T follicular helper cell (primary cell): ENCODE data around the gene SNTG2.
"Not testable (repeated sequence)": the region's sequence is repeated elsewhere in the genome, so short reads cannot be mapped to it uniquely, and the experiment has no call there.

Experiments used
- DNase-seq: peaks from one replicate; pipeline ENCODE4 v3.0.0-alpha.2; 2020; ENCODE audit warnings: low read depth
- total RNA-seq, 2 experiments: gene quantifications; one replicate each; lab custom pipeline; 2026; lab: John Stamatoyannopoulos, UW

The SNTG2 gene
- total RNA-seq: 0.24 to 0.56 reads per million in 2 experiments

DNA sequence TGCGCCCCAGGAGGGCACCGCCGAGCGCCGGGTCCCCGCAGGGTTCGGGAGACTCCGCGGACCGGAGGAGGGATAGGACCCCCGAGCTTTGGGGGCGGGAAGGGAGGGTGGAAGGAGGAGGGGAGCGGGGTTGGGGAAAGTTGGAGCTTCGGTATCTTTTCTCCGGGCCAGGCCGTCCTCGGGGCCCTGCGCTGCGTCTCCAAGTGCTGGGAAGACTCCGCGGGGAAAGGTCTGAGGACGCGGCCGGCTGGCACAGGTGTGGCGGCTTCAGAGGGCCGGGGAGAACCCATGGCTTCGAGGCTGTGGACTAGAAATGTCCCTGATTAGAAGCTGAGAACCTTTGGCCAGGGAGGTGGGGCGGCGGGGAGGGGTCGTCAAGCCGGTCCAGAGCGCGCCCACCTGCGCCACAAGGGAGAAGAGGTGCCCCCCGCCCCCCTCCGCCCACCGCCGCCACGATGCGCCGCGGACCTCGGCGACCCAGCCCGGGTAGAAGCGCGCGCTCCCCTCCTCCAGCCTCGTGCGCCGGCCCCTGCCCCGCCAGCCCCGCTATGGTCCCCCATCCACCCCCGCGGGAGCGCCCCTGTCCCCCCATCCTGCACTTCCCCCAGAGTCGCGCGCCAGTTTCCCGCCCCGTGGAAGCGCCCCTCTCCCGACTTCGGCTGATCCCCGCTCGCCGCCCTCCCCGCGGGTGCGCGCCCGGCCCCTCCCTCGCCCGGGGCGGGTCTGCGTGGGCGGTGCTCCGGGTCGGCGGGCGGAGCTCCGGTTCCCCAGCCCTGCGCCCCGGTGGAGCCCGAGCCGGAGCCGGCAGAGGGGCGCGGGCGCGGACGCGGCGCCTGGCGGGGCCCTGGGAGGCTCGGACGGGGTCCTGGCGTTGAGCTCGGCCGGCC is at the start of gene SNTG2:
Gene SNTG2 (plus strand): TSS at position 770 of the 887 bp plus-strand sequence. CDS start 148 bp downstream, outside the sequence.
- DNase-seq: peak; percentile 15

DNA sequence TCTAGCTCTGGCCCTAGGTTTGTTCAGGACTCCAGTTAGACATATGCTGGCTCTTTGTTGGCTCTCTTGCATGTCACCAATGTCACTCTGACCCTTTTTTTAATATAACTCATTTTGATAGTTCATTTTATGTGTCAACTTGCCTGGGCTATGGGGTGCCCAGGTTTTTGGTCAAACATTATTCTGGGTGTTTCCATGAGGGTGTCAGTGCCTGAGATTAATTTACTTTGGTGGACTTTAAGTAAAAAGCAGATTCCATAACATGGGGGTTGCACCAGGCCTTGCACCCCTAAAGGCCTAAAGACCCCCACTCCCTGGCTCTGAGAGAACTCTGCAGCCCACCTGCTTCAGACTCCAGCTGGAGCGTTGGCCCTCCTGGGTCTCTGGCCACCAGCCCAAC is 48.1 kb upstream of the SNTG2 start:
- DNase-seq: no peak

DNA sequence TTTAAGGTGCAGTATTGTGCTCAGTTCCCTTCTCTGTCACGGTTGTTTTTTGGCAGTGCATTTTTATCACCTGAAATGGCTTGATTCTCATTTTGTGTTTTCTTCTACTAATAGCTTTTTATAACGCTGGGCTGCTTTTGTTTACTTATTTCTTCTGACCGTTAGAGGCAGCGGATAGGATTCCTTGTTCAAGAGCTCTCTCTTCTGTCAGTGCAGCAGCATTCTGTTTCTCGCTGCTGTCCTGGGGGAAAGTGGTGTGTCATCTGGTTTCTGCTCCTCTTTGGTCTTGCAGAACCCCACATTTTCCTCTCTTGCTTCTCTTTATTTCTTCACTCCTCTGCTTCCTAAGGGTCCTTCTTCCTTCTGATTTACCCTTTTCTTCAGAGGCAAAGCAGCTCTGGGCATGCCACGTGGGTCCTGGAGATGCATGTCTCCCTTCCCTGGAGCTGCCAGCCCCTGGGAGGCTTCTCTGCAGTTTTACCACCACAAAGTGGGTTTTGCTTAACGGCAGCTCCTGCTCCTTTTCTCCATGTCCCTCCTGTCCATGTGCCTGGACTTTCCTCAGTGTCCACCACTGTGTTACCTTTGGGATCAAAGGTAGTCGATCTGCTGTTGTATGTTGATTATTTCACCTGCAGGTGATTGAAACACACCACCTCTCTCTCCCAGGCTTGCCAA is 47.3 kb upstream of the SNTG2 start:
- no peak for DNase-seq

DNA sequence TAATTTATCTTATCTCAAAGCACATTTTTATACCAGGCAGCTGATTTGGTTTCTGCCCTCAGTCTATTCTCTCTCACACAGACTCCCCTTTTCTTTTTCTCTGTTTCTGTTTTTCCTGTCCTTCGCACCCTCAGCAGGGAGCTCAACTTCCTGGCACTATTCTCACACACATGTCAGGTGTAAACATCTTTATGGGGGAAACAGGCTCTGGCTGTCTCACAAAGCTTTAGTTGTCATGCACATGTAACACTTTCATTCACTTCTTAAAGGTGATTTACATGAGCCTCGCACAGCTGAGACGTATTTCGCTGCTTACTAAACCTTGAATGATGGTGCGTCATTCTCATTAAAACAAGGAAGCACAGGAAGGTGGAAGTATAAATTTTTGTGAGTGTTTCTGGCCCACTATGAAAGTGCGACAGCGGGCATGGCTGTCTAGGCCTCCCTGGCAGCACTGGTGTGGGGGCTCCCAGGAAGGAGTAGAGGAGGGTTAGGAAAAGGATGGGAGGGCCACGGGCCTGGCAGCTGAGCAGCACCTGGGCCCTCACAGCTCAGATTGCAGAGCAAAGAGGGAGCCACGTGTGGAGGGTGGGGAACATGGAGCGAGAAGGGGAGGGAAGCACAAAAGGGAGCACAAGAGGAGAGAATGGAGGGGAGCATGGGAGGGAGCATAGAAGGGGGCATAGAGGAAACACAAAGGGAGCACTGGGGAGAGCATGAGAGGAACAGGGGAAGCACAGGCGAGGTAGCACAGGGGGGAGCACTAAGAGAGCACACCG is 46.2 kb upstream of the SNTG2 start:
- no peak for DNase-seq

DNA sequence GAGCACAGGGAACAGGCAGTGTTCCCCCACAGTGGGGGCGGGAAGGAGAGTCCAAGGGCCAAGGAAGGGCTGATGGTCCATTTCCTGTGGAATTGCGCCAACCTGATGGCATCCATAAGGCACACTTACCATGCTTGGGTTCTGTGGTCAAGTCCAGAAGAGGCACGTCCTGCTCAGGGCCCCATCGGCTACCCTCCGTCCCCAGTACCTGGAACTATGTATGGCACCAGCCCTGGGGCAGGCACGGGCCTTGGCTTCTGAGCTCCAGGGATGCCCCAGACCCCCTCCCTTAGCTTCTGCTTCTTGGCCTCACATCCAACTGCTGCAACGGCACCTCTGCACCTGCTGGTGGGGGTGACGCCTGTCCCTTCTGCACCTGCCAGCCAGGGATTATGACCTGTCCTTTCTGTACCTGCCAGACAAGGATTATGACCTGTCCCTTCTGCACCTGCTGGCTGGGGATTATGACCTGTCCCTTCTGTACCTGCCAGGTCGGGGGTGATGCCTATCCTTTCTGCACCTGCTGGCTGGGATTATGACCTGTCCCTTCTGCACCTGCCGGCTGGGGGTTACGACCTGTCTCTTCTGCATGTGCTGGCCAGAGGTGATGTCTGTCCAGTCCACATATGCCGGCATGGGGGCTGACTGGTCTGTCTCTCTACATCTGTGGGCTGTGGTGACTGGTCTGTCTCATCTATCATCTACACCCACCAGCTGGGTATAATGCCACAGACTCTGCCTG is 45.4 kb upstream of the SNTG2 start:
- DNase-seq: no peak

DNA sequence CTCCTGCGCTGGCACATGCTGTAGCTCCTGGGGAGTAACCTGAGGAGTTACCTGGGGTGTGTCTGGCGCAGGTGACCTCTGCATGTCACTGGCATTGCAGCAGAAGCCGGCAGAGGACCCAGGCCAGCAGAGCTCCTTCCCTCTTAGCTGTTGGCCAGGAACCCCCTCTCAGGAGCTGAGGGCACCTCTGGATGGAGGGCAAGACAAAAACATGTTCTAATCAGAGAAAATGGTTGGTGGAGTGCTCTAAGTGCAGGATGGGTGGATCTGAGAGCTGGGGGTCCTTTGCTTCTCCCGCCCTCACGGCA is 44.9 kb upstream of the SNTG2 start:
- DNase-seq: no peak

DNA sequence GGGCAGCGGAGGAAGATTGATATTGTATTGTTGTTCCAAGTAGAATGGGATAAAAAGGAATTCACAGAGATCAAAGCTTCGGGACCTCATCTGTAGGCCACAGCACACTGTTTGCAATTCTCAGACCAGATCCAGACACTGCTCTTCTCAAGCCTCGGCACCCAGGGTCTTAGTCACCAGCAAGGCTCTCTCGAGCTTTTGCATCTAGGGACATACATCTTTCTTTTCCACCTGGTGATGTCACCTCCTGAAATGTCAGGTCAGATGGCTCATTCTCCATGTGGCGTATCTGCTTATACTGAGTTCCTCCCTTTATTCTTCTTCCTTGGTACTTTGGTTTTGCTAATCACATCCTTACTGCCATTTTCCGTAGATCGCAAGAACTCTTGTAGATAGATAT is 42.9 kb upstream of the SNTG2 start:
- DNase-seq: no peak

DNA sequence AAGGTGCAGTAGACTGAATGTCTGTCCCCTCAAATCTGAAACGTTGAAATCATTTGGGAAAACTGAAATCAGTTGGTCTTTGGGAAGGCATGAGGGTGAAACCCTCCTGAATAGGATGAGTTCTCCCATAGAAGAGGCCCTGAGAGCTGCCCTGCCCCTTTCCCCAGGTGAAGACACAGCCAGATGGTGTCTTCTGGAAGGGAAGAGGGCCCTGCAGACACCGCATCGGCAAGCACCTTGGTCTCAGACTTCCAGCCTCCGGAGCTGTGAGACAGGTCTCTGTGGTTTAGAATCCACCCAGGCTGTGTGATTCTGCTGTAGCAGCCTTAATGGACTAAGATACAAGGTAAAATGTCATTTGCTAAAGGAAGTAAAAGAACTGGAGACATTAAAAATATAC is 42.1 kb upstream of the SNTG2 start:
- DNase-seq: no peak

DNA sequence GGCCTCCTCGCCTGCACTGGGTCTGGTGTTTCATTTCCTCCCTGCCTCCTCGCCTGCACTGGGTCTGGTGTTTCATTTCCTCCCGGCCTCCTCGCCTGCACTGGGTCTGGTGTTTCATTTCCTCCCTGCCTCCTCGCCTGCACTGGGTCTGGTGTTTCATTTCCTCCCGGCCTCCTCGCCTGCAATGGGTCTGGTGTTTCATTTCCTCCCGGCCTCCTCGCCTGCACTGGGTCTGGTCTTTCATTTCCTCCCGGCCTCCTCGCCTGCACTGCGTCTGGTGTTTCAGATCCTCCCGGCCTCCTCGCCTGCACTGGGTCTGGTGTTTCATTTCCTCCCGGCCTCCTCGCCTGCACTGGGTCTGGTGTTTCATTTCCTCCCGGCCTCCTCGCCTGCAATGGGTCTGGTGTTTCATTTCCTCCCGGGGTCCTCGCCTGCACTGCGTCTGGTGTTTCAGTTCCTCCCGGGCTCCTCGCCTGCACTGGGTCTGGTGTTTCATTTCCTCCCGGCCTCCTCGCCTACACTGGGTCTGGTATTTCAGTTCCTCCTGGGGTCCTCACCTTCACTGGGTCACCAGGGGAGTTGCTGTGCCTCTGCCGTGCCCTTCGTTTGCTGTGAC is 40.8 kb upstream of the SNTG2 start:
- DNase-seq: not testable (repeated sequence)

DNA sequence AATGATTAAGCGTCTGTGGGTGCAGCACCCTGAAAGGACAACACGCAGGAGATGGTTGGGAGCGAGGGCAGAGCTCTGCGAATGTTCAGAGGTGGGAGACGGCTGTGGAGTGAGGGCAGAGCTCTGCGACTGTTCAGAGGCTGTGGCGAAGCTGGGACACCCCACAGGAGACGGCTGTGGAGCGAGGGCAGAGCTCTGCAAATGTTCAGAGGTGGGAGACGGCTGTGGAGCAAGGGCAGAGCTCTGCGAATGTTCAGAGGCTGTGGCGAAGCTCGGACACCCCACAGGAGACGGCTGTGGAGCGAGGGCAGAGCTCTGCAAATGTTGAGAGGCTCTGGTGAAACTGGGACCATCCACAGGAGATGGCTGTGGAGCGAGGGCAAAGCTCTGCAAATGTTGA is 40.0 kb upstream of the SNTG2 start:
- no peak for DNase-seq

DNA sequence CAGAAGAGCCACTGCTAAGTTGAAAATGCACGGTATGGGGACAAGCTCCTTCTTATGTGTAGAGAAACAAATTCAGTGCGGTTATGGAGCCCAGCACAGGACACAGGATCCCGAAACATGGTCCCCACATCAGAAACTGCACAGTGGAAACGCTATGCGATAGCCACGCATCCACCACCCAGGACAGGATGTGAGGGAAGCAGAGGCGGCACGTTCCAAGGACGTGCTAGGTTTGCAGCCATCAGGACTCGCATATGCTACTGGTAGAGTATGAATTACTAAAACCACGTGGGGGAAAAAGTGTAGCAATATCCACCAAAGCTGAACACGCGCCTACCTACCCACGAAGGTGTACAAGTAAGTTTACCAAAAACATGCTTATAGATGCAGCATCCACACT is 34.7 kb upstream of the SNTG2 start:
- DNase-seq: no peak

DNA sequence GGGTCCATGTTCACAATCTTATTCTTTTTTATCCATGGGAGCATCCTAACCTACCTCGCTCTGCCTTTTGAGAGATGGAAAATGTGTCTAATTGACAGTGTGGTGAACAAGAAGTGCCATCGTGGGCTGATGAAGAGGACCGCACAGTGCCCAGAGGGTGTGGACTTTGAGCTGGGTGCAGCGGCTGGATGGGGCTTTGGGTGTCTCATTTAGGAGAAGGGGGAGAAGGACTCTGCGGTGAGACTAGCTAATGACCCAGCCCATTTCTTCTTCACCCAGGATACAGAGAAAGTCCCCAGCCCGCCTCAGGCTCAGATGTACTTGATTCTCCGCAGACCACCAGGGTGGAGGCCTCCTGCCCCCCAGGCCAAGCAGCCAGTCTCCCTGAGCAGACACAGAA is 33.7 kb upstream of the SNTG2 start:
- no peak for DNase-seq

DNA sequence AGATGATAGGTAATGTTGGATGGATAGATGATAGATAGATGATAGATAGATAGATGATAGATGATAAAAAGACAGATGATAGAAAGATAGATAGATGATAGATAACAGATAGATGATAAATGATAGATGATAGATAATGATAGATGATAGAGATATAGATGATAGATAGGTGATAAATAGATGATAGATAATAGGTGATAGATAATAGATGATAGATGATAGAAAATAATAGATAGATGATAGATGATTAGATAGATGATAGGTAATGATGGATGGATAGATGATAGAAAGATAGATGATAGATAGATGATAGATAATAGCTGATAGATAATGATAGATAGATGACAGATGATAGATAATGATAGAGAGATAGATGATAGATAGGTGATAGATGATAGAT is 31.0 kb upstream of the SNTG2 start:
- no peak for DNase-seq

DNA sequence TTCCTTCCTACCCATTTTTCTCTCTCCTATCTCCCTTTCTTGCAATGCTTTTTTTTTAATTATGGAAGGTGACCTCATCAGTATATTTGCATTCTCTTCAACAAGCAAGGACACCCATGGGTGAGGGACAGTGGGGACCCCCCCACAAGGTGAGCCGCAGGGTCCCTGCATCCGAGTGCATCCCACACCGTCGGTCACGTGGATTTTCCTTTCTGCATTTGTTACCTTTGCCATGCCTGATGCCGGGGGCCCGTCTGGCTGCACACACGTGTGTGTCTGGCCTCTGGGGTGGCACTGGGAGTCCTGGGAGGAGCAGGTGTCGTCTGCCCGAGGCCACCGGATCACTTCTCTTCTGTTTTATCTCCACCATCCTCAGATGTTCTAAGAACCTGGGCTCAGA is 30.1 kb upstream of the SNTG2 start:
- DNase-seq: no peak

DNA sequence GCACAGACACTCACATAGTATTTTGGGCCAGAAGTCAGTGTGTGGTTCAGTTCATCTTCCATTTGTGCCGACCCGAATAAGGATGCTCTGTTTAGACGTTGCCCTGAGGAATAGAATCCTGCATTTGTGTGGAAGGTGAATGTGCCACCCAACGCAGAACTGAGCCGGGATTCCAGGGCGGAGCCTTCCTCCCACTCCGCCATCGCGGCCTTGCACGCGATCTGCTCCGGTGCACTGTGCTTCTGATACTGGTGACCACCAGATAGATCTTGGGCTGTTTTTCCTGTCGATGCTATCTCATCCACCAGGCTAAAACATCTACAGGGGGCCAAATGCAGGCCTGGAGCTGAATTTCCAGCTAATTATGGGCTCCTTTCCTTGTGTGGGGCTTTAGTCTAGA is 29.6 kb upstream of the SNTG2 start:
- no peak for DNase-seq

DNA sequence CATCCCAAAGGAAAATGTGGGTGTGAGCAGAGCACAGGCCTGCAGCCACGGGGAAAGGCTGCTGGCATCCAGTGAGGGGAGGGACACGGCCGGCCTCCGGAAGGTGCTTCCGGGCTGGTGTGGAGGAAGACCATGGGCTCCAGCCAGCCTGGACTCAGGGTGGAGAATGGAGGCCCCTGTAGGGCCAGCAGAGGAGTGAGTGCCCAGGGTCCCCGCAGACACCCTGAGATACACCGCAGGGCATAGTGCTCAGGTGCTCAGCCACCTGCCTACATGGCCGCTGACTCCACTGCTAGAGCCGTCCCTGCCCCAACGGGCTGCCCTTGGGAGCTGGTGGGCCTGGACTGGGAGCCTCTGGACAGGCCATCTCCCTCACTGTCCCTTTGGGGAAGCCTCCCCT is 28.5 kb upstream of the SNTG2 start:
- DNase-seq: no peak

DNA sequence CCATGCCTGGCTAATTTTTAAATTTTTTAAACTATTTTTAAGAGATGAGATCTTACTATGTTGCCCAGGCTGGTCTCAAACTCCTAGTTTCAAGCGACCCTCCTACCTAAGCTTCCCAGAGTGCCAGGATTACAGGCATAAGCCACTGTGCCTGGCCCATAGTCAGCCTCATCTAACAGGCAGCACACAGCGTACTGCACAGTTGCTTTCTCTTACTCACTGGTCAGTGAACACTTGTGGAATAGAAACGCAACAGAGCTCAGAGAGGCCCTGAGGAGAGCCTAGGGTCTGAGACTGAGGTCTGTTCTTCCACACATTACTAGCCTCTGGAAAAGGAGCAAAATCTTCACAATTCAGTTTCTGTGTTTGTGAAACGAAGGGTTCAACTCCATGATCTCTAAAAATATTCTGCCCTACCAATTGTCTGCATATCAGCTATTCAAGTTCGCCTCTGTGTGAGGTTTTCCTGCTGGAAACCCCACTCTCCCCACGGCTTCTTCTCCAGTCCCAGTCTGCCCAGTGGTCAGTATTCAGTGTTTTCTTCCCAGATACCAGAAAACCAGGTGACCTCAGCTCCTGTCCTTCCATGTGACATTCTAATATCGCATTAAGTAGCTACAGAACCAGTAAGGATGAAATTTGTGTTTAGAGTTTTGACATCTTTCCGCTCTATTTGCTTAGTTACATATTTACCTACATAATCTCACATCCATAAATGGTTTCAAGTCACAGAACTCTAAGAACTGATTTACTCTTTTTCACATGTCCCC is 26.6 kb upstream of the SNTG2 start:
- DNase-seq: no peak

DNA sequence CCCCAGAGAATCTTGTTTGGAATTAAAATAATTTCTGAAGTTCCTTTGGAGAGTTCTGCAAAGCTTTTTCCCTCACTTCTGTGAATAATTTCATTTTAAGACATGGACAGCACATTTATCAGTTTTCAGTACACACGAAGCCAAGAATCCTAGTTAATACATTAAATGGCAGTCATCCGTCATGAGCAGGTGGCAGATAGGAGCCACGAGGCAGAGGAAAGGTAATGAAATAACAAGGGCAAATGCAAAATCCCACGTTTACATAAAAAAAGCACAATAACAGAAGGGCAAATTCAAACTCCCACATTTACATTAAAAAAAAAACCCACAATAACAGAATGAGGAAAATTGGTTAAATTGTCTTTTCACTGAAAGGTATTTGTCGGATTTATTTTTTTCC is 25.9 kb upstream of the SNTG2 start:
- DNase-seq: no peak

DNA sequence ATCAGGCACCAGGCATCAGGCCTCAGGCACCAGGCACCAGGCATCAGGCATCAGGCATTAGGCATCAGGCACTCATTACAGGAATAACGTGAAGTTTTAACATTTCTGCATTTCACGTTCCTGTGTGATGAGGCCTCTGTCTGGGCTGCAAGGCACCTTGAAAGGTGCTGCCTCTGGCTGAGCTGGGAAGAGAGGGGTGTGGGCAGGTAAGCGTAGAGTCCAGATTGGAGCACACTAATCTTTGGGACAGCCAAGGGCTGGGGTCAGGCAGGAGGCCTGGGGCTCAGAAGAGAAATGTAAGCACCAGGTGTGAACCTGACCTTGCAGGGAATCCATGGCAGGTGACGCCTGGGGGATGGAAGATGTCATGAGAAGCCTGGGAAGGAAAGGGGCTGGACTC is 25.3 kb upstream of the SNTG2 start:
- no peak for DNase-seq

DNA sequence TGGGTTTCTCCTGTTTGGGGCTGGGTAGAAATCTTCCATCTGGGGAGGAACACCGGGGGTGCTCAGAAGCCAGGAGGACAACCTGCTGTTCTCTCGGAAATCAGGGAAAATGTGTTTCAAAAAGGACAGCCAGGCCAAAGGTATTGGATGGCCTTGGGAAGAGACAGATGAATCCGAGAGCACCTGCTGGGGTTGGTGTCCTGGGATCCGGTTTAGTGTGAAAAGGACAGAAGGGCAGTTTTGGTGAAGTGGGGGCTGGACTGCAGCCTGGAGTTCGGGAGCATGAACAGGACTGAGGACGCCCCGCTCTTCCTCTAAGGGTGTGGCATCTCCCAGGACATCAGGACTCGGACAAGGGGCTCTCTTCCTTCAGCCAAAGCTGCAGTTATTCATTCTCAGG is 24.9 kb upstream of the SNTG2 start:
- no peak for DNase-seq

DNA sequence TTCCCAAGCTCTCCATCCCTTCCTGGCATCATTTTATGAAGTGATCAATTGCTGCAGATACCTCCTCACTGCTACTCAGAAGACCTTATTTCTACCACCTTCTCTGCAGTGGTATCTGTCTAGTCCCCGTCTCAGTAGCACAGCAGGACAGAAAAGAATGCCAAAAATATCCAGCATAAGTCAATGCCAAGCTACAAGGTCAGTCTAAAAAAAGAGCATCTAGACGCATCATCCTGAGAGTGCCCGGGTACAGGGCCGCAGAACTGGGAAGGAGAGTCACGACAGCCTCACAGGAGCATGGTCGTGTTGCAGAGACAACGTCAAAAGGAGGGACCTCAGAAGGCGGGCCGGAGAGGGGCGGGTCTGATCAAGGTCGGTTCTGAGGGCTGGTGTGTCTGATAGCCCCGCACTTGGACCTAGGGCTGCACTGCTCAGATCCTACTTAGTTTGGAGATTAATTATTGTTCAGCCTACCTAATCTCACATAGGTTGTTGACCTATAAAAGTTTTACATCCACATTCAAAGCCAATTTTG is 24.3 kb upstream of the SNTG2 start:
- no peak for DNase-seq
